HG03432 (cell line): Measurements from ENCODE around the gene SLX9.

Experiments
- ATAC-seq: cut with Tn5 transposase; IDR thresholded peaks from one replicate; pipeline ENCODE4 v1.9.1; 2021; ENCODE audit warnings: mild to moderate bottlenecking, moderate library complexity; ENCODE audit not compliant: unreplicated experiment

Gene SLX9

DNA sequence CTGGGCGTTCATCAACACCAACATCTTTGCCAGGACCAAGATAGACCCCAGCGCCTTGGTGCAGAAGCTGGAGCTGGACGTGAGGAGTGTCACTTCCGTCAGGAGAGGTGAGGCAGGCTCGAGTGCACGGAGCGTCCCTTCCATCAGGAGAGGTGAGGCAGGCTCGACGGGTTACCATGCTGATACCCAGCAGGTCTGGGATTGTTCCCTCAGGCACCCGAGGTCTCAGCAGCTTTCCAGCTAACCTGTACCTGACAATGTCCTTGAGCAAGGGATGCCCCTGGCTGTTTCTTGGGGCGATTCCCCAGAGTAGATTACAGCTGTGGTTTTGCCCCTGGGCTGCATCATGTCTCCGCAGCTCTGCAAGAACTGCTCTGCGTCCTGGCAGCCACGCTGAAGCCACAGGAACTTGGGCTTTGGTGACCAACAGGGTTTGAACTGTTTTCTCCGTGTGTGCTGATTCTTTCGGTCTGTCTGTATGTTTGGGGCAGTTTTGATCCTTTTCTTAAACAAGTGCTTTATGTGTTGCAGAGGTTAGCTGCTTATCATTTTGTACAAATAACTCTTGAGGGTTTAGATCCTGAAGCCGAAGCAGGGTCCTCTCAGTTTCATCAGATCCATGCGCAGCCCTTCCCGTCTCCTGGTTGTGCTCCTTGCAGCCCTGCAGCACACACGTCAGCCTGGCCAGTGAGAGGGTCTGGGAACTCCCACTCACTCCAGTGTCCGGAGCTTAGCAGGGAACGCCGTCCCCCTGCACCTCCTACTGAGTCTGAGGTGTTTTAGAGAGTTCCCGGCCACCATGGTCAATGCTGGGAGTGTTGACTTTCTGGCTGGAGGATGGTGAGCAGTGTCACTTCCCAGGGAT, 4.1 kb downstream of the SLX9 start:
- no peak for ATAC-seq

DNA sequence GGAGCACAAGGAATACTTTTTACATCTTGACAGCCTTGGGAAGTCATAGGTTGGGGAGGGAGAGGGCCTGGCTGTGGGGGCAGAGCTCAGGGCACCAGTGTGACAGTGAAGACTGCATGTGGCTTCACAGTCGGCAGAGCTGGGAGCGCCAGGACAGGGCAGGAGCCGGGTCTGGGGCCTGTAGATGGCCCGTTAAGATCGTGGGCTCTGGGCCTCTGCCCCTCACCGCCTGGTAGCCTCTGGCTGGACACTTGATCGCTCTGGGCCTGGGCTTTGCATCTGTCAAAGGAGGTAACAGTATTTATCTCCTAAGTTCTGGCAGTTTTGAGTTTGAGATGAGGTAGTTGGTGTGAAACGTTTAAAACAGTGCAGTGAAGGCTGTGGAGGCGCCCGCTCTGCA, 4.8 kb downstream of the SLX9 start:
- ATAC-seq: no peak

DNA sequence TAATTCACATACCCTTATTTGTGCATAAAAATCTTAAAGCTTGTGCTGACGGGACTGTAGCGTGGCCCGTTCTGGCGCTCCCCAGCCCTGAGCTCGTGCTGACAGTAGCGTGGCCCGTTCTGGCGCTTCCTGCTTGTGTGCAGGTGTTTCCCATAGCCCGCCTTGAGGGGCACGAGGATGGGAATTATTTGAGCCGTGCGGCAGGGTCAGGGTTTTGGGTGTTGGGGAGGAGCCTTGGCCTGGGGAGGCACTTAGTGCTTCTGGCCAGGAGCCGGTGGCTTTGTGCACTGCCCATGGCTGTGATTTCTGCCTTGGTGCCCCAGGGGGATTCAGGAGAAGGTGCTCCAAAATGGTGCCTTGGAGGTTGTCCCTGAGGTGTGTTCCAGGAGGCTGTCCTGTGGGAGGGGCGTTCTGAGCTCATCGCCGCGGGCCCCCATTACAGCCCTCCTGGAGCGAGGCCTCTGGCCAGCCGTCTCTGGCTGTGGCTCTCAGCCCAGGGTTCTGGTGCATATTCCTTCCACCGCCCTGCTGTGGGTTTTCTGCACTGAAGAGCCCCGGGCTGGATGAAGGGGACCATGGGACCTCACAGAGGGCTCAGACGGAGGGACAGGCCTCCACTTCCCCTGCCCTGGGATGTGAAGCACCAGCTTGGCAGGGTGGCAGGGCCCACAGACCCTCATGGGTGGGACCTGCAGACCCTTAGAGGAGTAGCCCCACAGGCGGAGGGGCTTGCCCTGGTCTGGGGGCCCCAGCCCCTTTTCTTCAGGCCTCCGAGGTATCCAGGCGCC, 6.6 kb downstream of the SLX9 start:
- no peak for ATAC-seq

DNA sequence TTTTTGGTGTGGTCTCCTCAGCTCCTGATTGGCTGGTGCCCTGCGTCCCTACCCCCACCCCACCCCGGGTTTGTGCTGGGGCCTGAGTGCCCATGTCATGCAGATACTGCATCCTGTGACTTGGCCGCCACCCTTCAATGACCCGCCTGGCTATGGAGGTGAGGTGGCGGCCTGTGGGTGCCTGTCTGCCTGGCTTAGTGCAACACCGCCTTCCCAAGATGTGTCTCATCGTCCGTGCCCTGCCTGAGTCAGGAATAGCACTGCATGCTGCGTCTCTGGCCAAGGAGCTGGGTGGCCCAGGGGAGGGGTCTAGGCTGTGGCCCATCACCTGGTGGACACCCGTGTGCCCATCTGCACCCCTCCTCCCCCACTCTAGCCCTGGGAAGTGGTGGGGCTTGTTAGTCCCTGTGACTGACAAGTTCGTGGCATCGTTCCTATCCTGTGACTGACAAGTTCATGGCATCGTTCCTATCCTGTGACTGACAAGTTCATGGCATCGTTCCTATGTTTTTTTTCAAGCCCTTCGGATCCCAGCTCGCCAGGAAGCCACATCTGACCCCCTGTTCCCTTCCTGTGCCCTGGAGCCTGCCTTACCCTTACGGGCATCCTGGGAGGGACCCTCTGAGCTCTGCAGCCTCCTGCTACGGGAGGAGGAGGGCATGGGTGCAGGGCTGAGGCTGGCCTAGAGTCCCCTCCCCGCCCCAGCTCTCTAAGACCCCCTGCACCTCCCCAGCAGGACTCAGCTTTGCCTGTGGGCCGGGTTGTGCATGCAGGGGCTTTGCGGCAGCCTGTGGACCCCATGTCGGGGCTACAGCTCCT, 7.5 kb downstream of the SLX9 start:
- no peak for ATAC-seq

DNA sequence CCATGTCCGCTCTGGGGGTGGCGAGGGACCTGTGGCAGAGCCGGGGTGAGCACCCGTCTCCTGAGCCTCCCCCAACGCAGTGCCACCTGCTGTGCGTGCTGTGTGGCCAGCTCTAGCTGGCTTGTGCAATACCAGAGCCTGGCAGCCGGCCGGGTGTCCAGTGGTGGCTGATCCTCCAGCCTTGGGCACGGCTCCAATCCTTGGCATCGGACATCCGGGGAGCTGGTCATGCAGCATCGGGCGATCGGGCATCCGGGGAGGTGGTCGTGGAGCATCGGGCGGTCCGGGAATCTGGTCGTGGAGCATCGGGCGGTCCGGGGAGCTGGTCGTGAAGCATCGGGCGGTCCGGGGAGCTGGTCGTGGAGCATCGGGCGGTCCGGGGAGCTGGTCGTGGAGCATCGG, 8.1 kb downstream of the SLX9 start:
- ATAC-seq: no peak

DNA sequence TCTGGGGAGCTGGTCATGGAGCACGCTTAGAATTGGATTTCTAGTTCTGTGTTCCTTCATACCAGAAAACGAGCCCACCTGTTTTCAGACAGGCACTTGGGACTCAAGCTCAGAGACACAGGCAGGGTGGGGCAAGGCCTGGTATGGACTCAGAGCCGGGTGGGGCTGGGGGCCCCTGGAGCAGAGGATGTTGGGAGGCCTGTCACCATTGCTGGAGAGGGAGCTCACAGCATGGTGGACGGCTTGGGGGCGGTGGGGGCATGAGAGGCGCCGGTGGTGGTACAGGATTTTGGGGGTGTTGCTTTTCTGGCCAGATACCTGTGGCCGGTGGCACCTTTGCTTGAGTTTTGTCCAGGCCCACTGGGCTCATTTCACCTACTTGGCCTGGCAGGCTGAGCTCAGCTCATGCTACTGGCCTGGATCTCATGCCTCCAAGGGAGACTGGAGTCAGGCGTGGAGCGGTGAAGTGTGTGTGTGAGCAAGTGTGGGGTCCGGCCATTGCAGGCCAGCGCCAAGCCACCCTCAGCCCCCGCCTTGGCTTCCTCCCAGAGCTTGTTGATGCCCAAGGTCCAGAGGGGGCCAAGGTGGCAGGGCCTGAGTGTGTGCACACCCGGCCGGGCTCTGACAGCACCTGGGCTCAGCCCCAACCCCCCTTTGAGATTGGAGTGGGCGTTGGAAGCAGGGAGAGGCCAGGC, 8.7 kb downstream of the SLX9 start:
- no peak for ATAC-seq

DNA sequence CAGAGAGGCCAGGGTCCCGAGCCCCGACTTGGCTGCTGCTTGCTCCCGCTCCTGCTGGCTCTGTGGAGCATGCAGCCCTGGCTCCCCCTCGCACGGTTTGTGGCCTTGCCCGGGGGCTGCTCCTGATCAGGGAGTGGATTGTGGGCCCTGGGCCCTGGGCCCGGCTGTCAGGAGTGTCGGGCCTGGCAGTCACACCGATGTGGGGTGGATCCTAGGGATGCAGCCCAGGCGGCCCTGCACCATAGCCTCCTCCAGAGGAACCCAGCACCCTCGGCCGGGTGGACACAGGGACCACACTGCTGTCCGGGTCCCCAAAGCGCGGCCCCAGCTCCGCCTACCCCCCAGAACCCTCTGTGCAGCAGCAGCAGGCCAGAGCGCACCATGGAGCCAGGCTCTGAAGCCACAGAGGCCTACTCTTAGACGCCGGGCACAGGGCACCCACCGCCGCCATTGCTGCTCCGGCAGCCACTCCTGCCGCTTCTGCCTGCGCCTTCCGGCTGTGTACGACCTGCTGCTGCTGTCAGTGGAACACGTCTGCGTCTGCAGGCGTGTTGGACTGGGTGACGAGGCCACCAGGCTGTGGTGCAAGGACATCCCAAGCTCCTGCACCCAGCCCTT, 9.4 kb downstream of the SLX9 start:
- ATAC-seq: no peak

DNA sequence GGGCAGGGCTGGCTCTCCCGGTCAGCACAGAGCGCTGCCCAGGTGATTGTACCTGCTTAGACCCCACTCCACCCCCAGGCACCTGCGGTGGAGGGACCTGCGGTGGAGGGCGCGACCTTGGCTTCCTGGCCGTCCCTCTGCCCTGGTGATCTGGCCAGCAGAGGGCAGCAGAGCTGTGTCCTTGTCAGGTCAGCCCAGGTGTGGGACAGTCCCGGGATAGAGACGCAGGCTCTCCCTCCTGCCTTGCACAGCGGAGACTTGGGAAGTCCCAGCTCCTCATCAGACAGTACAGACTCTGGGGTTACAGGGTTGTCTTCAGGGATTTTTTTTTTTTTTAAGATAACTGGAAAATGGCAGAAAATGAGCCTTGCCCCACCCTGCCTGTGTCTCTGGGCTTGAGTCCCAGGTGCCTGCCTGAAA, 10.0 kb downstream of the SLX9 start:
- ATAC-seq: no peak

DNA sequence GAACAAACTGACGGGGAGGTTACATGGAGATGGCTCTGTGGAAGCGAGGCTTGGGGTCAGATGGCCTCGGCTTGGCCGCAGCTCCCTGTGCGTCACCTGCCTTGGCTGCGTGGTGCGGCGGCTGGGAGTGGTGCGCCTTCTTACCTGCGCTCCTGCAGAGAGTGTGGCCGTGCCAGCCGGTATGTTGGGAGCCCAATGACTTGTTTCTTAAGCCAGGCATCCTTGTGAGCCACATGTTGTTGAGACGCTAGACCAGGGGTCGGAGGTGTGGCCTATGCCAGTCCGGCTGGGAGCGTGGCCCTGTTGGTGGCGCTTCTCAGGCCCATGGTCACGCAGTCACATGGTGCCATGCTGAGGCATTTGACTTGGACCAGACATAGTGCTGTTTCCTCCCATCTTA, 10.5 kb downstream of the SLX9 start:
- no peak for ATAC-seq

DNA sequence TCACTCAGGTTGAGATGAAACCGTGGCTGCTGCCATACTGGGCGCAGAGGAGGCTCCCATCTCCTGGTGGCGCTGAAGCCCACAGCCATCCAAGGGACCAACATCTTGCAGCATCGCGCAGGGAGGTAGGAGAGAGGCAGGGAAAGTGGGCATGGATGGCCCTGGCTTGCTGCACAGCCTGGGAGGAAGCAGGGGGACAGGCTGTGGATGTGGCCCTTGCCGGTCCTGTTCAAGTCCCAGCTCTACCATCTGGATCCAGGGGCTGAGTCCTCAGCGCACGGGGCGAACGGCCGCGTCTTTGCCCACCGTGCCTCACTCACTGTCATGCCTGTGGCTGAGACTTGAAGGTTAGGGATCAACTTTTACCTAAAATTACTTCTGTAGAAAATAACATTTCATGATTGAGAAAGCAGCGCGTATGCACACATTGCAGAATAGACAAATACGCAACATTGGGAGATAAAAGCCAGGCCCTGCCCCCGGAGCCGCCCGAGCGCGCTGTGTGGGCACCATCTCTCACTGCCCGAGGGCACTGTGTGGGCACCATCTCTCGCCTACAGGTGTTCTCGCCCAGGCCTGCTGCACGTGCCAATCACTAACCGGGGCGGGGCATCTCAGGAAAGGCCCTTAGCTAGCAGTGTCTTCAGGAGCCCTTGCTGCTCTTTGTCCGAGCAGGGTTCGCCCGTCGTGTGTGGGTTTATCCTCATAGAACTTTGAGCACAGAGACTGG, 11.5 kb downstream of the SLX9 start:
- no peak for ATAC-seq

DNA sequence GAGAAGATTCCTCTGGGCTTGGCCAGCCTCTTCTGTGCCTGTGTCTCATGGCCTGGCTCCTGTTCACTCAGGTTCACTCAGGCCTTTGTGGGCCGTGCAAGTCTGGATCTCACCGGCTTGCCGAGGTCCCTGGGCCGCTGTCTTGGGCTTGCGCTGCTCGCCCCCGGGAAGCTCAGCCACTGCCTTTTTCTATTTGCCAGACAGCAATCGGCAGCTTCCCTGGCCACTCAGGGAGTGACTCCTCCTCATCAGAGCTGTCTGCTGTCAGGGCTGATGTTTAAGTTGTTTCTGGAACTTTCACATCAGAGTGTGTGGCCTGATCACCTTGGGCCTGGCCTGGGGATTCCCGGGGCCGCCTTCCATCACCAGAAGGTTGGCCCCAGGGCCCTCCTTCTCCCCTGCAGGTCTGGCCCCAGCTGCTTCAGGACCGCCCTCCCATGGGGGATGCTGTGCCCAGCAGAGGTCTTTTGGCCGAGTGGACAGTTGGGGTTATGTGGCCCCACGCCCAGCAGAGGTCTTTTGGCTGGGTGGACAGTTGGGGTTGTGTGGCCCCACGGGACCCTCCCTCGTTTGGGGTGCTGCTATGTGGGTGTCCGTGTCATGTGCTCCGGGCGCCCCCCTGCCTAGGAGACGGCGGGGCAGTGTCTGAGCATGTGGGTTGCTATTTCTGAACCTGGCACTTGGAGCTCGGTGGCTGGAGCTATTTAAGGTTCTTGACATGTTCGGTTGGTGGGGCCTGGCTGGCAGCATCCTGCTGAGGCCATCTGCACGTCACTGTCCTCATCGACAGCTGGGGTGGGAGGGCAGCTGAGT, 12.5 kb downstream of the SLX9 start:
- ATAC-seq: no peak

DNA sequence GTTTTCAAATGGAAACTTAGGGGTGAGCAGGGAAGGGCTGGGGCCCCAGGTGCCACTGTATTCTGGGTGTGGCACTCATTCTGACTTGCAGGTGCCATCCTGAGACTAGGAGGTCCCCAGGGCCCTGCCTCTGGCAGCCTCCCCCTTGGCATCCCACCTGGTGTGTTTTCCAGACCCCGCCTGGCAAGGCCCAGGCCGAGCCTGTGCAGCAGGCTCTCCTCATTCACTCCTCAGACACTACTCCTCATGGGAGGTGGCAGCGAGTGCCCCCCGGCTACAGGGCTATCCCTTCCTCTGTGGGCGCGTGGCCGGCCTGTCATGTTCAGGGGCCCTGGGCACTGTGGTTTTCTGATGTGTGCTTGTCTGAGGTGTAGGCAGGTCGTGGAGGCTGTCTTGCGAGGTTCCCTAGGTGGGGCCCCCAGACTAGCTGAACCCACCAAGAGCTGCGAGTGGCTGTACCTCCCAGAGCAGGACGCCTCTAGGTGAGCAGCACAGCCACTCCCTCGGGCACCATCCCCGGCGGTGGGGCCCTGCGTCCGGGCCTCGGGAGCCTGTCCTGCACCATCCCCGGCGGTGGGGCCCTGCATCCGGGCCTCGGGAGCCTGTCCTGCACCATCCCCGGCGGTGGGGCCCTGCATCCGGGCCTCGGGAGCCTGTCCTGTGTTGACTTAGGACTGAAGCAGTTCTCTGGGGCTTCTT, 13.2 kb downstream of the SLX9 start:
- no peak for ATAC-seq

DNA sequence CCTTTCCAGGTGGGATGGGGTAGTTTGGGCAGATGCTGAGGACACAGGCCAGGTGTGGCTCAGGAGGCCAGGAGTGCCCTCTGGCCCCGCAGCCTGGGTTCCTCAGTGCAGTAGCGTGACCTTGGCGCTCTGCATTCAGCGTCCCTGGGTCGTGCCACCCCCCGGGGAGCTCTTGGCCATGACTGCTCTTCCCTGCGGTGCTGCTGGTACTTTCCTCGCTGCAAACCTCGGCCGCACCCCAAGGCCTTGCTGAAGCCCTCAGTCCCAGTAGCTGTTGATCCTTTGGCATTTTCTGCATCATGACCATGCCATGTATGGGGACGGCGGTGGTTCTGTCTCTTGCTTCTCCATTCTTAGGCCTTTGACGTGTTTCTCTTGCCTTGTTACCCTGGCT, 13.8 kb downstream of the SLX9 start:
- no peak for ATAC-seq

DNA sequence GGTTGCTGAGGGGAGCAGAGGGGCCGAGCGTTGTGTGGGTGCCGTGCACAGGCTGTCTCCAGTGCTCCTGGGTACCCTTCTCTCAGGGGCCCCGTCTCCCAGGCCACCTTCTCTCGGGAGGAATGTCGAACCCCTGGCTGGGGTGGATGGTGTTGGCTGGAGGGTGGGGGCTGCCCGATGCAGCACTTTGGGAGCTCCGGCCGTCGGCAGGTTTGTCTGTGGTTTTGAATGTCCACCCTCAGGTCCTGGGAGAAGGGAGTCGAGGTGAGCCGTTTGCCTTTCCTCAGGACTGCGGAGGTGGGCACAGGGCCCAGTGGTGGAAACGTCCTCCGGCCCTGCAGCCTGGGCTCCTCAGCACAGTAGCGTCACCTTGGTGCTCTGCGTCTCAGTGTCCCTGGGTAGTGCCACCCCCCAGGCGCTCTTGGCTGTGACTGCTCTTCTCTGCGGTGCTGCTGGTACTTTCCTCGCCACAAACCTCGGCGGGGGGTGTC, 14.5 kb downstream of the SLX9 start:
- no peak for ATAC-seq

DNA sequence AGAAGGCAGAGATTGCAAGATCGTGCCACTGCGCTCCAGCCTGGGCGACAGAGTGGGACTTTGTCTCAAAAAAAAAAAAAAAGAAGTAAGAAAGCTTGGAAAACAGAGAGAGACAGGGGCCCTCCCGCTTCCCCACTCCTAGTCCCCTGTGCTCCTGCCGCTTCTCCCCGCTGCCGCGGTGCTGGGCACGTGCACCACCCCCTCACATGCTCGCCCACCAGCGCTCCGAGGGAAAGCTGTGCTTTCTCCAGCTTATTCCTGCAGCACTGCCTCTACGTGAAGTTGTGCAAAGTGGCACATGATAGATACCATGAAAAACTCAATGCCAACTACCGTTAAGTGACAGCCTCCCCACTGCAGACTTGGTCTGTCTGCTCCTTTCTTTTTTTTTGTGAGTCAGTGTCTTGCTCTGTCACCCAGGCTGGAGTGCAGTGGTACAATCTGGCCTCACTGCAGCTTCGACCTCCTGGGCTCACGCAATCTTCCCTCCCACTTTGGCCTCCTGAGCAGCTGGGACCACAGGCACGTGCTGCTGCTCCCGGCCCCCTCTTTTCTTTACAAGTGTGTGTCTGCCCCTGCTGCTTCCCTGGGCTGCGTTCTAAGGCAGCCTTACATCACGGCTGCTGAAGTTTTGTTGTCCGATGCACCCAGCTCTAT, 15.4 kb downstream of the SLX9 start:
- no peak for ATAC-seq

DNA sequence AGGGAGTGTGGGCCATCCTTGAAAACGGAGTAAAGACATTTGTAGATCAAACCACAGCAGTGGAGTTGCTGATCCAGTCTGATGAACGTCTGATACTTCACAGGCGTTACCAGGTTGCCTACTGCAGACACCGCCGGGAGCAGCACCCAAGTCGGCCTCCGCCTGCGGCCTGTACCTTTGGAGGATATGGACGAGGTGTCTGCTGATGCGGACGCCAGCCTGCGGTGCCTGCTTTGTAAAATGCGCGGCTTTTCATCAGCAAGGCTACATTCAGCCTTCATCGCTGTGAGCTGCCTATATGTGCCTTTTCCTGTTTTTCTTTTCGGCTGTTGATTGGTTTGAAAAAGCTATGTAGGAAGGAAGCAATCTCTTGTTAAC, 16.0 kb downstream of the SLX9 start:
- ATAC-seq: no peak

DNA sequence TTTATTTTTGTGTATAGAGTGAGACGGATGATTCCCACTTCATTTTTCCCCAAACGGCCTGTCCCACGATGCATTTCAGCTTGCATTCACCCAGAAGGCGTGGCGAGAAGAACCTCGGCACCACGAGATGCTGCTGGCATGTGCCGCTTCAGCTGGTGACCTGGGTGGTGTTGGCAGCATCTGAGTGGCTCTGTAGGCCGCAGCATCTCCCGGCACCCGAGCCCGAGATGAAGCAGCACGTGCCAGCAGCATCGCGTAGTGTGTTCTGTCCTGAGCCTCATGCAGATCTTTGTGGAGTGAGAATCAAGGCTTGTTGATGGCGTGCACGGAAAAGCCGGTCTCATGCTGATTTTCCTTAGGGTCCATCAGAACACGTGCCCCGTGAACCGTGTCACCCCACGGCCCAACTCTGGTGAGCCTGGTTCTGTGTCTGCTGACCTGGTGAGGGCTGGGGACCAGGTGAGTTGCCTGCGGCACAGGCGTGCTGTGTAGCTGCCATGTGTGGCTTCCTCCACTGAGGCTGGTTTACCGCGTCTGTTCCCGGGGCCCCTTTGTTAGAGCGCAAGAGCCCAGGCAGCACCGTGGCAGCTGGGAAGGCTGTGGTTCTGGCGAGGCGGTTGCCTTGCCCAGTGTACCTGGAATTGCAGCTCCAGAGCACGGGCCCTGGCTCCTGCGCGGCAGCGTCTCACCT, 16.7 kb downstream of the SLX9 start:
- ATAC-seq: no peak
